GM12878 (cell line): ENCODE data around the gene TYROBP.

Source experiments
- CEBPB ChIP-seq, 2 experiments: fragments of 150-350 bp in 1 of 2; IDR thresholded peaks; 2 replicates each; pipeline ENCODE4 v1.6.1; 2012 to 2014; ENCODE audit warnings: low read depth in 2 of 2, low read length in 2 of 2, borderline replicate concordance in 1 of 2, inconsistent platforms in 1 of 2
- CHD1 ChIP-seq: IDR thresholded peaks from 2 replicates; pipeline ENCODE4 v1.6.1; 2012; ENCODE audit warnings: low read depth, low read length, improper control_type of control experiment
- HCFC1 ChIP-seq: fragments of 150-350 bp; IDR thresholded peaks from 2 replicates; pipeline ENCODE4 v1.6.1; 2014; ENCODE audit warnings: low read length
- MTA3 ChIP-seq: IDR thresholded peaks from 2 replicates; pipeline ENCODE4 v1.6.1; 2012; ENCODE audit warnings: low read length, inconsistent platforms, borderline replicate concordance
- POLR2AphosphoS5 ChIP-seq: IDR thresholded peaks from 2 replicates; pipeline ENCODE4 v1.6.1; 2011; ENCODE audit warnings: mild to moderate bottlenecking, low read length, inconsistent platforms
- TF ChIP-seq, protein P1 (sequence below): IDR thresholded peaks from 2 replicates; pipeline ENCODE4 v1.6.1; 2011; ENCODE audit warnings: low read depth, low read length, improper control_type of control experiment, borderline replicate concordance
- TF ChIP-seq, protein P2 (sequence below), 3 experiments: IDR thresholded peaks in 2 of 3; conservative IDR thresholded peaks in 1 of 3; 2 replicates each; pipeline ENCODE4 v1.5.1; 2011; ENCODE audit warnings: low read depth in 3 of 3, low read length in 3 of 3, mild to moderate bottlenecking in 3 of 3, control low read depth in 2 of 3, moderate library complexity in 2 of 3, inconsistent platforms in 1 of 3, mixed read lengths in 1 of 3; ENCODE audit not compliant: control insufficient read depth in 2 of 3, insufficient read depth in 1 of 3; ENCODE audit errors: extremely low read depth in 1 of 3

DNA sequence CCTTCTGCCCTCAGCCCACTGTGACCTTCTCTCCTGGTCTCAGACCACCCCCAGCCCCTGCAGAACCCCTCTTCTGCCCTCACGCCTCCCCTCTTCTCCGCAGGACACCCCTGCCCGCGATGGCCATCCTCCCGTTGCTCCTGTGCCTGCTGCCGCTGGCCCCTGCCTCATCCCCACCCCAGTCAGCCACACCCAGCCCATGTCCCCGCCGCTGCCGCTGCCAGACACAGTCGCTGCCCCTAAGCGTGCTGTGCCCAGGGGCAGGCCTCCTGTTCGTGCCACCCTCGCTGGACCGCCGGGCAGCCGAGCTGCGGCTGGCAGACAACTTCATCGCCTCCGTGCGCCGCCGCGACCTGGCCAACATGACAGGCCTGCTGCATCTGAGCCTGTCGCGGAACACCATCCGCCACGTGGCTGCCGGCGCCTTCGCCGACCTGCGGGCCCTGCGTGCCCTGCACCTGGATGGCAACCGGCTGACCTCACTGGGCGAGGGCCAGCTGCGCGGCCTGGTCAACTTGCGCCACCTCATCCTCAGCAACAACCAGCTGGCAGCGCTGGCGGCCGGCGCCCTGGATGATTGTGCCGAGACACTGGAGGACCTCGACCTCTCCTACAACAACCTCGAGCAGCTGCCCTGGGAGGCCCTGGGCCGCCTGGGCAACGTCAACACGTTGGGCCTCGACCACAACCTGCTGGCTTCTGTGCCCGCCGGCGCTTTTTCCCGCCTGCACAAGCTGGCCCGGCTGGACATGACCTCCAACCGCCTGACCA is 31.4 kb upstream of the TYROBP start:
- TF ChIP-seq CEBPB (IDR thresholded peaks at IDR 0.05; ENCODE audit: borderline replicate concordance in 1 of 2, low read depth in 2 of 2, low read length in 2 of 2) (no peak), HCFC1 (no peak), CHD1 (no peak), MTA3 (no peak), POLR2AphosphoS5 (no peak)
- TF ChIP-seq, protein P1, sequence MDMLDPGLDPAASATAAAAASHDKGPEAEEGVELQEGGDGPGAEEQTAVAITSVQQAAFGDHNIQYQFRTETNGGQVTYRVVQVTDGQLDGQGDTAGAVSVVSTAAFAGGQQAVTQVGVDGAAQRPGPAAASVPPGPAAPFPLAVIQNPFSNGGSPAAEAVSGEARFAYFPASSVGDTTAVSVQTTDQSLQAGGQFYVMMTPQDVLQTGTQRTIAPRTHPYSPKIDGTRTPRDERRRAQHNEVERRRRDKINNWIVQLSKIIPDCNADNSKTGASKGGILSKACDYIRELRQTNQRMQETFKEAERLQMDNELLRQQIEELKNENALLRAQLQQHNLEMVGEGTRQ = no peak
- TF ChIP-seq, protein P2, sequence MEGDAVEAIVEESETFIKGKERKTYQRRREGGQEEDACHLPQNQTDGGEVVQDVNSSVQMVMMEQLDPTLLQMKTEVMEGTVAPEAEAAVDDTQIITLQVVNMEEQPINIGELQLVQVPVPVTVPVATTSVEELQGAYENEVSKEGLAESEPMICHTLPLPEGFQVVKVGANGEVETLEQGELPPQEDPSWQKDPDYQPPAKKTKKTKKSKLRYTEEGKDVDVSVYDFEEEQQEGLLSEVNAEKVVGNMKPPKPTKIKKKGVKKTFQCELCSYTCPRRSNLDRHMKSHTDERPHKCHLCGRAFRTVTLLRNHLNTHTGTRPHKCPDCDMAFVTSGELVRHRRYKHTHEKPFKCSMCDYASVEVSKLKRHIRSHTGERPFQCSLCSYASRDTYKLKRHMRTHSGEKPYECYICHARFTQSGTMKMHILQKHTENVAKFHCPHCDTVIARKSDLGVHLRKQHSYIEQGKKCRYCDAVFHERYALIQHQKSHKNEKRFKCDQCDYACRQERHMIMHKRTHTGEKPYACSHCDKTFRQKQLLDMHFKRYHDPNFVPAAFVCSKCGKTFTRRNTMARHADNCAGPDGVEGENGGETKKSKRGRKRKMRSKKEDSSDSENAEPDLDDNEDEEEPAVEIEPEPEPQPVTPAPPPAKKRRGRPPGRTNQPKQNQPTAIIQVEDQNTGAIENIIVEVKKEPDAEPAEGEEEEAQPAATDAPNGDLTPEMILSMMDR (IDR thresholded peaks at IDR 0.05 in 2 of 3, conservative IDR thresholded peaks at IDR 0.05 in 1 of 3; ENCODE audit: control insufficient read depth in 2 of 3, extremely low read depth in 1 of 3, insufficient read depth in 1 of 3, low read depth in 3 of 3, low read length in 3 of 3) = no peak
